Neural cell (in vitro differentiated cells): ENCODE data around the gene CLK4. TPM values are rescaled to one million over a fixed set of nuclear protein-coding genes. Genes with fewer than 3 reads are reported as not detected.

Source experiments
- H2AFZ ChIP-seq: fragments of 200-600, 300-800 bp; sonication (generic), shearing (Covaris generic); 2 replicates; pipeline ENCODE4 v1.6.0; 2014; ENCODE audit warnings: low read depth, mild to moderate bottlenecking, antibody characterized with exemption, low read length, moderate library complexity
- H3F3A ChIP-seq: fragments of 200-600 bp; shearing (Covaris generic); 2 replicates; pipeline ENCODE4 v1.6.1; 2016; ENCODE audit warnings: mild to moderate bottlenecking, moderate library complexity, mixed read lengths, antibody characterized with exemption, low read length; ENCODE audit not compliant: insufficient read depth, poor library complexity, severe bottlenecking
- H3K27ac ChIP-seq: fragments of 200-600, 300-800 bp; sonication (generic), shearing (Covaris generic); 2 replicates; pipeline ENCODE4 v1.5.1; 2014; ENCODE audit warnings: mild to moderate bottlenecking, low read length, moderate library complexity
- H3K27me3 ChIP-seq: fragments of 300-800, 200-600 bp; sonication (generic), shearing (Covaris generic); 2 replicates; pipeline ENCODE4 v1.6.0; 2014; ENCODE audit warnings: mild to moderate bottlenecking, low read depth, low read length, moderate library complexity; ENCODE audit not compliant: insufficient read depth
- H3K36me3 ChIP-seq: fragments of 300-800, 200-600 bp; sonication (generic), shearing (Covaris generic); 2 replicates; pipeline ENCODE4 v1.5.1; 2014; ENCODE audit warnings: mild to moderate bottlenecking, antibody characterized with exemption, low read length, moderate library complexity; ENCODE audit not compliant: insufficient read depth
- H3K4me2 ChIP-seq: fragments of 300-800, 200-600 bp; sonication (generic), shearing (Covaris generic); 2 replicates; pipeline ENCODE4 v1.6.0; 2014; ENCODE audit warnings: mild to moderate bottlenecking, low read length
- H3K4me3 ChIP-seq: fragments of 300-800, 200-600 bp; sonication (generic), shearing (Covaris generic); 2 replicates; pipeline ENCODE4 v1.5.1; 2014; ENCODE audit warnings: mild to moderate bottlenecking, low read length, moderate library complexity
- H3K79me2 ChIP-seq: fragments of 200-600 bp; shearing (Covaris generic); replicated peaks from 2 replicates; pipeline ENCODE4 v1.6.0; 2014; ENCODE audit warnings: mild to moderate bottlenecking, low read length, moderate library complexity; ENCODE audit not compliant: insufficient read depth
- H3K9ac ChIP-seq: fragments of 300-800, 200-600 bp; sonication (generic), shearing (Covaris generic); 2 replicates; pipeline ENCODE4 v1.6.1; 2016; ENCODE audit warnings: mild to moderate bottlenecking, low read length, mixed read lengths
- H3K9me2 ChIP-seq: fragments of 200-600 bp; shearing (Covaris generic); 2 replicates; pipeline ENCODE4 v1.6.1; 2016; ENCODE audit warnings: mild to moderate bottlenecking, low read length, mixed read lengths; ENCODE audit not compliant: insufficient read depth
- H3K9me3 ChIP-seq: fragments of 200-600, 300-800 bp; sonication (generic), shearing (Covaris generic); 2 replicates; pipeline ENCODE4 v1.6.1; 2016; ENCODE audit warnings: mild to moderate bottlenecking, mixed run types, low read length, moderate library complexity, mixed read lengths
- H4K20me1 ChIP-seq: fragments of 200-600 bp; shearing (Covaris generic); 2 replicates; pipeline ENCODE4 v1.6.1; 2016; ENCODE audit warnings: mild to moderate bottlenecking, mixed run types; ENCODE audit not compliant: insufficient read depth
- CTCF ChIP-seq: fragments of 450-650 bp; IDR thresholded peaks from 2 replicates; pipeline ENCODE4 v1.5.1; 2014; ENCODE audit warnings: antibody characterized with exemption, mild to moderate bottlenecking, moderate library complexity; ENCODE audit not compliant: poor library complexity, severe bottlenecking
- EZH2 ChIP-seq: fragments of 200-600, 300-800 bp; shearing (Covaris generic), sonication (generic); IDR thresholded peaks from 2 replicates; pipeline ENCODE4 v1.6.1; 2014; ENCODE audit warnings: antibody characterized with exemption, low read length, borderline replicate concordance, mild to moderate bottlenecking; ENCODE audit not compliant: insufficient read depth, poor library complexity, severe bottlenecking
- MXI1 ChIP-seq: fragments of 450-650 bp; conservative IDR thresholded peaks from 2 replicates; pipeline ENCODE4 v1.6.1; 2014; ENCODE audit warnings: antibody characterized with exemption, mild to moderate bottlenecking; ENCODE audit not compliant: poor library complexity, severe bottlenecking
- POLR2AphosphoS5 ChIP-seq: IDR thresholded peaks from 2 replicates; pipeline ENCODE4 v1.6.1; 2012
- RAD21 ChIP-seq: fragments of 450-650 bp; conservative IDR thresholded peaks from 2 replicates; pipeline ENCODE4 v1.6.1; 2014; ENCODE audit warnings: antibody characterized with exemption, mild to moderate bottlenecking, moderate library complexity
- SMC3 ChIP-seq: fragments of 450-650 bp; conservative IDR thresholded peaks from 2 replicates; pipeline ENCODE4 v1.6.1; 2014; ENCODE audit warnings: antibody characterized with exemption, mild to moderate bottlenecking, moderate library complexity; ENCODE audit not compliant: poor library complexity
- polyA plus RNA-seq: library from polyadenylated mRNA; depleted of rRNA; stranded (reverse); fragments of >200 nt; gene quantifications from 2 replicates; pipeline ENCODE4 v1.2.3, GENCODE V29; 2014
- TF ChIP-seq, protein P1 (sequence below): IDR thresholded peaks from 2 replicates; pipeline ENCODE4 v1.6.1; 2012; ENCODE audit warnings: borderline replicate concordance

CLK4 gene
- polyA plus RNA-seq, 1 donor from 2014 or later, result 115 TPM

DNA sequence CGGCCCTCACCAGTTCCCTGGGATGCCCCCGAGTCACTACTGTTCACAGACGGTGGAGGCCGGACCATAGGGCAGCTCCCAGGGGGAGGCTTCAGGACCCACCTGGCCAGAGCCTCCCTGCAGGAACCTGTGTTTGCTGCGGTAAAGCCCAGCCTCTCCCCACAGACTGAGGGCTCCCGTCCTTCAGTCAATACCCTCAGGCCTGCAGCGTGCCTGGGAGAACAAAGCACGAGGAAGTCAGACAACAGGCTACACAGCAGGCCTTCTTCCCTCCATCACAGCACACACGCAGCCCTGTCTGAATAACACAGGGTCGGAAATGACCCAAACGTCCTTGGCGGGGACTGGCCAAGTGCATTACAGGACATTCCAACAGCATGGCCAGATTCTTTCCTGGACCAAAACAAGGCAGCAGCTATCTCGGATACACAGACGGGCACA, 71.1 kb downstream of the CLK4 start:
- Histone ChIP-seq H3K9me2 (no peaks in the 10 kb centered on the region), H3K9me3 (no peaks in the 10 kb centered on the region), H4K20me1 (no peaks in the 10 kb centered on the region), H3K4me3 (no peak overlapping the region), H3K4me2 (no peak overlapping the region), H3K9ac (no peak overlapping the region), H2AFZ (no peak overlapping the region), H3K27ac (no peak overlapping the region), H3K36me3 (no peaks in the 10 kb centered on the region), H3K79me2 (no peaks in the 10 kb centered on the region), H3K27me3 (peaks cover 5% of the 10 kb centered on the region), H3F3A (no peaks in the 10 kb centered on the region)
- no peak for TF ChIP-seq CTCF
- TF ChIP-seq SMC3, result no peak
- TF ChIP-seq MXI1, result no peak

- TF ChIP-seq RAD21, result no peak
- no peak for TF ChIP-seq EZH2
- no peak for TF ChIP-seq CTCF
- TF ChIP-seq, protein P1, sequence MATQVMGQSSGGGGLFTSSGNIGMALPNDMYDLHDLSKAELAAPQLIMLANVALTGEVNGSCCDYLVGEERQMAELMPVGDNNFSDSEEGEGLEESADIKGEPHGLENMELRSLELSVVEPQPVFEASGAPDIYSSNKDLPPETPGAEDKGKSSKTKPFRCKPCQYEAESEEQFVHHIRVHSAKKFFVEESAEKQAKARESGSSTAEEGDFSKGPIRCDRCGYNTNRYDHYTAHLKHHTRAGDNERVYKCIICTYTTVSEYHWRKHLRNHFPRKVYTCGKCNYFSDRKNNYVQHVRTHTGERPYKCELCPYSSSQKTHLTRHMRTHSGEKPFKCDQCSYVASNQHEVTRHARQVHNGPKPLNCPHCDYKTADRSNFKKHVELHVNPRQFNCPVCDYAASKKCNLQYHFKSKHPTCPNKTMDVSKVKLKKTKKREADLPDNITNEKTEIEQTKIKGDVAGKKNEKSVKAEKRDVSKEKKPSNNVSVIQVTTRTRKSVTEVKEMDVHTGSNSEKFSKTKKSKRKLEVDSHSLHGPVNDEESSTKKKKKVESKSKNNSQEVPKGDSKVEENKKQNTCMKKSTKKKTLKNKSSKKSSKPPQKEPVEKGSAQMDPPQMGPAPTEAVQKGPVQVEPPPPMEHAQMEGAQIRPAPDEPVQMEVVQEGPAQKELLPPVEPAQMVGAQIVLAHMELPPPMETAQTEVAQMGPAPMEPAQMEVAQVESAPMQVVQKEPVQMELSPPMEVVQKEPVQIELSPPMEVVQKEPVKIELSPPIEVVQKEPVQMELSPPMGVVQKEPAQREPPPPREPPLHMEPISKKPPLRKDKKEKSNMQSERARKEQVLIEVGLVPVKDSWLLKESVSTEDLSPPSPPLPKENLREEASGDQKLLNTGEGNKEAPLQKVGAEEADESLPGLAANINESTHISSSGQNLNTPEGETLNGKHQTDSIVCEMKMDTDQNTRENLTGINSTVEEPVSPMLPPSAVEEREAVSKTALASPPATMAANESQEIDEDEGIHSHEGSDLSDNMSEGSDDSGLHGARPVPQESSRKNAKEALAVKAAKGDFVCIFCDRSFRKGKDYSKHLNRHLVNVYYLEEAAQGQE, result no peak
- no peak for TF ChIP-seq POLR2AphosphoS5
- TF ChIP-seq MXI1, result no peak
- TF ChIP-seq SMC3, result no peak
- Histone ChIP-seq H3K79me2 (no peaks in the 10 kb centered on the region), H4K20me1 (no peaks in the 10 kb centered on the region), H3F3A (no peaks in the 10 kb centered on the region), H3K27me3 (peaks cover 5% of the 10 kb centered on the region), H3K4me2 (no peak overlapping the region), H3K9me3 (no peaks in the 10 kb centered on the region), H3K9ac (no peak overlapping the region), H3K36me3 (no peaks in the 10 kb centered on the region), H3K27ac (no peak overlapping the region), H3K9me2 (no peaks in the 10 kb centered on the region), H3K4me3 (no peak overlapping the region), H2AFZ (no peak overlapping the region)
These were observed 71.8 kb downstream of the CLK4 start for GRCh38 chr5:178555005-178555404.
